ENCODE measurements around the gene PSMD14. TPM values are rescaled to one million over a fixed set of nuclear protein-coding genes. Genes with fewer than 3 reads are reported as not detected.
"Not testable (repeated sequence)": the region's sequence is repeated elsewhere in the genome, so short reads cannot be mapped to it uniquely, and the experiment has no call there.

PSMD14 gene
- total RNA-seq, 2 donors from 2014 or later: 35.6 to 58.6 TPM

- intact Hi-C loops (cut with DNase I); H3K4me1 ChIP-seq: not testable (repeated sequence)
Observed at GRCh38 chr2:161282311-161282644, 25.9 kb upstream of the PSMD14 start.

GRCh38 chr2:161283926-161284325 is 24.3 kb upstream of the PSMD14 start:
- TF ChIP-seq CTCF (IDR thresholded peaks at IDR 0.05): no peak
- H3K9me3 ChIP-seq: no peaks in the 10 kb centered on the region
- H3K4me3 ChIP-seq: no peak overlapping the region
- H3K27me3 ChIP-seq: no peaks in the 10 kb centered on the region
- no peaks in the 10 kb centered on the region for H3K36me3 ChIP-seq
- no peak for DNase-seq
- no peak overlapping the region for H3K9ac ChIP-seq (ENCODE audit: low read depth in 2 of 2, low read length in 2 of 2)
- H3K4me1 ChIP-seq: no peaks in the 10 kb centered on the region
- intact Hi-C loops (cut with DNase I): no loop called here
- H3K27ac ChIP-seq: no peak overlapping the region

More at GRCh38 chr2:161282311-161282644, 25.9 kb upstream of the PSMD14 start:
- not testable (repeated sequence) for H3K9ac ChIP-seq (ENCODE audit: low read depth in 2 of 2, low read length in 2 of 2); H3K9me3 ChIP-seq; H3K4me3 ChIP-seq; H3K27me3 ChIP-seq; H3K36me3 ChIP-seq; H3K27ac ChIP-seq
- peak; percentile 31 for DNase-seq

- Histone ChIP-seq H3K4me3 (no peak overlapping the region), H3K9me3 (no peaks in the 10 kb centered on the region), H3K4me1 (no peaks in the 10 kb centered on the region), H3K9ac (ENCODE audit: low read depth in 2 of 2, low read length in 2 of 2) (no peak overlapping the region), H3K27me3 (no peaks in the 10 kb centered on the region), H3K27ac (no peak overlapping the region), H3K36me3 (no peaks in the 10 kb centered on the region)
- no peak for DNase-seq
- no peak for TF ChIP-seq CTCF (IDR thresholded peaks at IDR 0.05)
- intact Hi-C loops (cut with DNase I): no loop called here
Observed at GRCh38 chr2:161303535-161304050, 4.6 kb upstream of the PSMD14 start.

DNA sequence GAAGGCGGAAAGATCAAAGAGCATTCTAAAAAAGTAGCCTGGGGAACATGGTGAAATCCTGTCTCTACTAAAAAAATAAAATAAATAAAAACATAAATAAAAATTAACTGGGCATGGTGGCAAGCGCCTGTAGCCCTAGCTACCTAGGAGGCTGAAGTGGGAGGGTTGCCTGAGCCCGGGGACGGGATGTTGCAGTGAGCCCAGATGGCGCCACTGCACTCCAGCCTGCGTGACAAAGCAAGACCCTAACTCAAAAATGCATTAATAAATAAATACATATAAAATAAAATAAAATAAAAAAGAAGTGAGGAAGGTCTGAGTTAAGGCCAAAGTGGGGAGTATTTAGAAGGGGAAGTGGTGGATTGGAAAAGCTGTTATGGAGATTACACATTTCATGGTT is 1.3 kb upstream of the PSMD14 start:
- Histone ChIP-seq H3K9ac (ENCODE audit: low read depth in 2 of 2, low read length in 2 of 2) (no peak overlapping the region), H3K9me3 (no peaks in the 10 kb centered on the region), H3K27ac (no peak overlapping the region), H3K4me3 (no peak overlapping the region), H3K27me3 (no peaks in the 10 kb centered on the region), H3K4me1 (peaks cover 6% of the 10 kb centered on the region), H3K36me3 (no peaks in the 10 kb centered on the region)
- no peak for DNase-seq
- TF ChIP-seq CTCF (IDR thresholded peaks at IDR 0.05): no peak
- intact Hi-C loops (cut with DNase I): loop anchor here (5.0 kb wide), 1 partner anchor 115 kb away; no protein-coding TSS in a partner anchor

DNA sequence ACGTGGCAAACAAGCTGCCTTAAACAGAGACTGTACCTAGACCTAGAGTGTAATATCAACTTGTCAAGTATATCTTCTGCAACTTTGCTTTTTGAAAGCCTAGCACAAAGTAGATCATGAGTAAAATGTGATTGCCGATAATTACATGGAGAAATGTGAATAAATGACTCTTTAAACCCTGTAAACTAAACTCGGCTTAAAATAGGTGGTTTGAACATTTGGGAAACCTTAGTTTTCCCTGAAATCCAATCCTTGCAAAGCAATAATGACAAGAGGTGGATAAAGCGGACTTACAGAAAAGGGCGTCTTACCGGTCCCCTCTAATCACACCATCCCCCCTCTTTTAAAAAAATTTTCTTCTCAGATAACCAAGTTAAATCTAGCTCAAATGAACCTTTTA is 549 bp upstream of the PSMD14 start:
- Histone ChIP-seq H3K27me3 (no peaks in the 10 kb centered on the region), H3K4me1 (peaks cover 6% of the 10 kb centered on the region), H3K27ac (peak overlapping the region; percentile 73), H3K4me3 (peak overlapping the region; percentile 79), H3K9me3 (no peaks in the 10 kb centered on the region), H3K9ac (ENCODE audit: low read depth in 2 of 2, low read length in 2 of 2) (peak overlapping the region; percentile 76 to 82), H3K36me3 (no peaks in the 10 kb centered on the region)
- intact Hi-C loops (cut with DNase I): loop anchor here (5.0 kb wide), 1 partner anchor 115 kb away; no protein-coding TSS in a partner anchor
- no peak for TF ChIP-seq CTCF (IDR thresholded peaks at IDR 0.05)
- DNase-seq: no peak

DNA sequence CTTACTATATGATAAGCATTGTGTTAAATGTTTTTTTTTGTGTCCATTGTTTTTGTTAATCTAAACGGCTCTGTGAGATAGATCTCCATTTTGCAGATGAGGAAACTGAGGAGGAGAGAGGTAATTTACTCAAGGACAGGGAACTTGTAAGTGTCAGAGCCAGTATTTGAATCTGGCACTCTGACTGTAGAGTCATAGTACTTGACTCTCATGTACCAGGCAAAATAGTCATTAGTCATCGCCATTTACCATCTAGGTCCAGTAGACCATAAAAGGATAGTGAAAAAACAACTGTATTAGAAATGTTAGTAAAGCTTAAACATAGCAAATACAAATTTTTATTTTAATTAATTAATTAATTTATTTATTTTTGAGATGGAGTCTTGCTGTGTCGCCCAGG is 4.8 kb downstream of the PSMD14 start:
- no peak overlapping the region for H3K4me3 ChIP-seq
- peaks cover 6% of the 10 kb centered on the region for H3K4me1 ChIP-seq
- DNase-seq: no peak
- H3K36me3 ChIP-seq: no peaks in the 10 kb centered on the region
- no peaks in the 10 kb centered on the region for H3K9me3 ChIP-seq
- H3K27me3 ChIP-seq: no peaks in the 10 kb centered on the region
- intact Hi-C loops (cut with DNase I): no loop called here
- no peak for TF ChIP-seq CTCF (IDR thresholded peaks at IDR 0.05)
- H3K27ac ChIP-seq: no peak overlapping the region
- H3K9ac ChIP-seq (ENCODE audit: low read depth in 2 of 2, low read length in 2 of 2): no peak overlapping the region

Data from colonic mucosa (tissue), 4 donors.